Endothelial cell of umbilical vein (primary cell): ENCODE results near the gene ACOX3. TPM values are rescaled to one million over a fixed set of nuclear protein-coding genes. Genes with fewer than 3 reads are reported as not detected.

Experiments
- BruUV-seq: library from RNA; stranded (reverse); fragments of 400-500 nt; replicated peaks from 2 replicates; lab custom pipeline; 2021; lab: Mats Ljungman, UMichigan
- CTCF ChIA-PET: fragments of 300-600, 350-600 bp; sonication (Branson Sonifier 250); formaldehyde crosslinking; loops from one replicate; lab custom pipeline; 2021; ENCODE audit warnings: antibody characterized with exemption, inconsistent platforms; lab: Charles Lee
- POLR2A ChIA-PET: fragments of 300-600, 350-600 bp; sonication (Branson Sonifier 250); formaldehyde crosslinking; loops from one replicate; lab custom pipeline; 2021; ENCODE audit warnings: antibody characterized with exemption, inconsistent platforms; lab: Charles Lee
- DNase-seq: peaks from one replicate; pipeline ENCODE4 v3.0.0-alpha.2; 2011; ENCODE audit warnings: low read depth, low spot score
- FAIRE-seq: peaks from 2 replicates; lab custom pipeline; 2011; peaks lifted over from hg19 to GRCh38; lab: Jason Lieb, UNC
- H2AFZ ChIP-seq: 2 replicates; pipeline ENCODE4 v1.6.0; 2012; ENCODE audit warnings: low read depth, low read length, control low read depth, inconsistent platforms
- H3K27ac ChIP-seq: 2 replicates; pipeline ENCODE4 v1.5.1; 2011; ENCODE audit warnings: low read depth, mild to moderate bottlenecking, control low read depth, low read length, moderate library complexity; ENCODE audit not compliant: insufficient read depth
- H3K27me3 ChIP-seq, 2 experiments: 2 replicates each; pipeline versions ENCODE4 v1.6.0 to v1.6.1; 2011; ENCODE audit warnings: low read length in 2 of 2, mixed read lengths in 1 of 2; ENCODE audit not compliant: control insufficient read depth in 2 of 2, insufficient read depth in 2 of 2
- H3K36me3 ChIP-seq, 2 experiments: 2 replicates in 1 of 2; 3 replicates in 1 of 2; pipeline ENCODE4 v1.5.1; 2011; ENCODE audit warnings: low read length in 2 of 2, mild to moderate bottlenecking in 1 of 2, moderate library complexity in 1 of 2; ENCODE audit not compliant: control insufficient read depth in 2 of 2, insufficient read depth in 2 of 2; ENCODE audit errors: extremely low read depth in 1 of 2
- H3K4me1 ChIP-seq: 3 replicates; pipeline ENCODE4 v1.5.1; 2011; ENCODE audit warnings: mild to moderate bottlenecking, low read length; ENCODE audit not compliant: control insufficient read depth, insufficient read depth; ENCODE audit errors: extremely low read depth
- H3K4me2 ChIP-seq: 2 replicates; pipeline ENCODE4 v1.6.1; 2011; ENCODE audit warnings: low read length, control low read depth, mixed read lengths; ENCODE audit not compliant: insufficient read depth
- H3K4me3 ChIP-seq, 3 experiments: fragments of 200-600 bp in 1 of 3; sonication (generic), shearing (Covaris generic) in 1 of 3; replicated peaks in 1 of 3; 2 replicates each; pipeline ENCODE4 v1.5.1; 2011 to 2016; ENCODE audit warnings: control low read depth in 3 of 3, low read length in 3 of 3, mild to moderate bottlenecking in 2 of 3, inconsistent platforms in 1 of 3, low read depth in 1 of 3, moderate library complexity in 1 of 3; ENCODE audit not compliant: insufficient read depth in 1 of 3
- H3K79me2 ChIP-seq: 2 replicates; pipeline ENCODE4 v1.6.0; 2012; ENCODE audit warnings: low read length, inconsistent platforms; ENCODE audit not compliant: control insufficient read depth, insufficient read depth
- H3K9ac ChIP-seq: replicated peaks from 2 replicates; pipeline ENCODE3; 2011; ENCODE audit warnings: low read length, control low read depth; ENCODE audit not compliant: insufficient read depth; ENCODE audit errors: extremely low read depth
- H3K9me1 ChIP-seq: replicated peaks from 3 replicates; pipeline ENCODE4 v1.6.0; 2011; ENCODE audit warnings: mild to moderate bottlenecking, low read length; ENCODE audit not compliant: control insufficient read depth, insufficient read depth; ENCODE audit errors: extremely low read depth
- H3K9me3 ChIP-seq: replicated peaks from 2 replicates; pipeline ENCODE4 v1.5.1; 2012; ENCODE audit warnings: low read length, inconsistent platforms; ENCODE audit not compliant: control insufficient read depth, insufficient read depth
- H4K20me1 ChIP-seq: replicated peaks from 2 replicates; pipeline ENCODE3; 2011; ENCODE audit warnings: mild to moderate bottlenecking, low read length; ENCODE audit not compliant: control insufficient read depth, insufficient read depth; ENCODE audit errors: extremely low read depth
- EZH2 ChIP-seq: IDR thresholded peaks from 2 replicates; pipeline ENCODE4 v1.6.1; 2012; ENCODE audit warnings: borderline replicate concordance, low read depth, mild to moderate bottlenecking, moderate library complexity, low read length, inconsistent platforms; ENCODE audit not compliant: severe bottlenecking
- FOS ChIP-seq: IDR thresholded peaks from 2 replicates; pipeline ENCODE4 v1.6.1; 2011; ENCODE audit warnings: mild to moderate bottlenecking, low read length, moderate library complexity, borderline replicate concordance; ENCODE audit not compliant: insufficient read depth
- GATA2 ChIP-seq: IDR thresholded peaks from 2 replicates; pipeline ENCODE4 v1.7.0; 2011; ENCODE audit warnings: low read depth, mild to moderate bottlenecking, moderate library complexity, mixed read lengths, low read length; ENCODE audit not compliant: insufficient read length, insufficient read depth
- JUN ChIP-seq: IDR thresholded peaks from 2 replicates; pipeline ENCODE4 v1.6.1; 2011; ENCODE audit warnings: borderline replicate concordance, low read depth; ENCODE audit not compliant: insufficient read length, insufficient read depth
- MYC ChIP-seq: IDR thresholded peaks from one replicate; pipeline ENCODE4 v1.6.1; 2011; ENCODE audit warnings: mild to moderate bottlenecking, low read depth, low read length
- POLR2A ChIP-seq: IDR thresholded peaks from 2 replicates; pipeline ENCODE4 v1.6.1; 2012; ENCODE audit warnings: low read depth, mild to moderate bottlenecking, control low read depth, low read length
- POLR2AphosphoS5 ChIP-seq: IDR thresholded peaks from 2 replicates; pipeline ENCODE4 v1.6.1; 2012; ENCODE audit warnings: low read depth, mild to moderate bottlenecking, control low read depth, low read length, moderate library complexity; ENCODE audit not compliant: insufficient read depth
- dilution Hi-C: fragments of 300-500 bp; cut with MboI; formaldehyde crosslinking; loops from one replicate; pipeline ENCODE4 v1.15.0; 2019; ENCODE audit warnings: low sequenced_read_pairs; ENCODE audit not compliant: extremely low pct_ligation_motif_present
- intact Hi-C: fragments of 100-400 bp; cut with micrococcal nuclease; formaldehyde crosslinking; loops from one replicate; pipeline ENCODE4 v1.10.0; 2022
- polyA plus RNA-seq, 4 experiments: library from polyadenylated mRNA; depleted of rRNA in 3 of 4; stranded (reverse) in 3 of 4; unstranded in 1 of 4; fragments of >200 nt; gene quantifications; 2 replicates each; pipeline versions ENCODE4 v1.2.1 to v1.2.3, GENCODE V29; 2011 to 2012; ENCODE audit warnings: missing spikeins in 1 of 4
- total RNA-seq: library from RNA; stranded (reverse); gene quantifications from 2 replicates; pipeline ENCODE4 v1.2.3, GENCODE V29; 2021
- TF ChIP-seq, protein P1 (sequence below): IDR thresholded peaks from 2 replicates; pipeline ENCODE4 v1.6.1; 2011; ENCODE audit not compliant: insufficient read depth, insufficient read length
- TF ChIP-seq, protein P2 (sequence below), 2 donors: IDR thresholded peaks; 1 replicate in 1 of 2; 2 replicates in 1 of 2; pipeline ENCODE4 v1.5.1; 2011; ENCODE audit warnings: low read length in 2 of 2, mild to moderate bottlenecking in 2 of 2, moderate library complexity in 2 of 2, control low read depth in 1 of 2, inconsistent platforms in 1 of 2, low read depth in 1 of 2; ENCODE audit not compliant: insufficient read depth in 1 of 2; ENCODE audit errors: extremely low read depth in 1 of 2

ACOX3 gene
- total and polyA plus RNA-seq, 2 donors (not counting 3 experiments of a cell fraction or from before 2014, with no cell fraction given), result 13.0 to 26.3 TPM

DNA sequence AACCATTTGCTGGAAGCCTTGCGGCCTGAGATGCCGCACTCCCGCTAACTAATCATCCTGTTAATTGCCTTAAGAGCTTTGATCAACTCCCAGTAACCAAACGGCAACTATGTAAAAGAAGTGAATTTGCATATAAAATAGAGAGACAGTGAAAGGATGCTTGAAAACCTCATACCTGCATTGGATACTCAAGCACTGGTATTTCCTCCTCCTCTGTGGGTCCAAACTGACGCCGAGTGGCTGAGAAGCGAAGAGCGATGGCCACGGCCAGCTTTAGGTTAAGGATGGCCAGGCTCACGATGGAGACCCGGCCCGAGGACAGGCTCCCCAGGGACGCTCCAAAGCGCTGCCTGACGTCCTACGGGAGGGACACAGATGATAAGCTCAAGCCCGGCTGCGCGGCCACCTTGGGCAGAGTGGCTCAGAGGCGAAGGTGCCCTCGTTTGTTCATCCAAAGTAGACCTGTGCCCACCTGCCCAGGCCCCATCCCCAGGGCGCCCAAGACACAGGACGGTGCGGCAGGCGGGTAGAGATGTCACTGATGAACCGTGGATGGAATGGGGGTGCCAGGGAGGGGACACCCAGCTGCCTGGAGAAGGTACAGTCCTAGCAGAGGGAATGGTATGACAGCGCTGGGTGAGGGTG, 43.6 kb downstream of the ACOX3 start:
- Histone ChIP-seq H3K9ac (no peak overlapping the region), H4K20me1 (no peaks in the 10 kb centered on the region), H3K4me2 (no peak overlapping the region), H3K27me3 (no peaks in the 10 kb centered on the region), H3K27ac (no peak overlapping the region), H3K4me1 (peaks cover 25% of the 10 kb centered on the region), H3K36me3 (peaks cover 0 to 7% of the 10 kb centered on the region in 2 experiments), H3K9me3 (no peaks in the 10 kb centered on the region), H2AFZ (no peak overlapping the region), H3K4me3 (no peak overlapping the region), H3K9me1 (no peaks in the 10 kb centered on the region), H3K79me2 (no peaks in the 10 kb centered on the region)
- intact Hi-C loops, result no loop called here
- FAIRE-seq (no peak), DNase-seq (no peak)
- CTCF ChIA-PET, result interaction anchor here (1.2 kb wide), 2 partner anchors 130 to 154 kb away, joined by 3 to 4 read pairs; no protein-coding TSS in a partner anchor
- TF ChIP-seq POLR2AphosphoS5 (no peak), FOS (no peak)
- no TSS peak for BruUV-seq
- dilution Hi-C loops, result no loop called here
- POLR2A ChIA-PET, result no interaction called here

DNA sequence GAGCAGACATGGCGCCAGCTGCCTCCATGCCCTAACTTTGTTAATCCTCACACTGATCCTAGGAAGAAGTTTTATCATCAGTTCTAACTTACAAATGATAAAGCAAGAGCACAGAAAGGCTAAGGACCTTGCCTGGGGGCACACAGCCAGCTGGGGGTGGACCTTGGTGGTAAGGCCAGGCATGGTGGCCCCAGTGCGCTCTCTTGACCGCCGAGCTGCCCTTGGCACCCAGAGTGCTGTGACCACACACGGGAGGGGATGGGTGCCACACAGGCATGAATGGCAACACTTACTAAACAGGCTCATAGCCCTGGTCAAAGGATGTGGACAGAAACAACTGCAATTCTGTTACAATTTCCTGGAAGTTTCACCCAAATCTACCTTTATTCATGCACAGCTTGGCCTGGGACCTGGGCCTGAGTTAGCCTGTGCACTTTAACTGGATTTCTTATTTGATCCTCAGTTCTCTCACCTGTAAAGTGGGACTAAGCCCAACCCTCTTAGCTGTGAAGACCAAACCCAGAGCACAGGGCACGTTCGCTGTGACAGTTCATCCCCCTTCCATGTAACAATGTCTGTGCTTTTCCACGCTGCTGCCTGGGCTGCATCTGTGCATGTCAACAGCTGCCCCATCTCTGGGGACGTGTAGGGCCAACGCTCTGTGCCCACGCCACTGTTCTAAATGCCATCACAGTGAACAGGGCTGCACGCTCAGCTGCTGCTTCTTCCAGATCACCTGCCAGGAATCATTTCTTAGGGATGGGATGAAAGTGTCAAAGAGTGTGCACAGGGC, 44.8 kb downstream of the ACOX3 start:
- H3K4me2 ChIP-seq, result no peak overlapping the region
- H3K27me3 ChIP-seq, result no peaks in the 10 kb centered on the region
- ChIA-PET POLR2A (no interaction called here), CTCF (interaction anchor here (1.4 to 5.4 kb wide), 3 partner anchors 7 to 154 kb away, joined by 4 to 45 read pairs (median 40); no protein-coding TSS in a partner anchor)
- no peak overlapping the region for H2AFZ ChIP-seq
- peaks cover 30% of the 10 kb centered on the region for H3K4me1 ChIP-seq
- H3K9me1 ChIP-seq, result no peaks in the 10 kb centered on the region
- dilution Hi-C loops, result no loop called here
- H3K4me3 ChIP-seq, result no peak overlapping the region
- DNase-seq (no peak), FAIRE-seq (no peak)
- H3K79me2 ChIP-seq, result no peaks in the 10 kb centered on the region
- H3K36me3 ChIP-seq, result peaks cover 0 to 7% of the 10 kb centered on the region in 2 experiments
- H3K9me3 ChIP-seq, result no peaks in the 10 kb centered on the region
- TF ChIP-seq POLR2A, result no peak
- TF ChIP-seq FOS, result no peak
- TF ChIP-seq, protein P1, sequence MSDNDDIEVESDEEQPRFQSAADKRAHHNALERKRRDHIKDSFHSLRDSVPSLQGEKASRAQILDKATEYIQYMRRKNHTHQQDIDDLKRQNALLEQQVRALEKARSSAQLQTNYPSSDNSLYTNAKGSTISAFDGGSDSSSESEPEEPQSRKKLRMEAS, result no peak
- TF ChIP-seq JUN, result no peak
- no peak for TF ChIP-seq GATA2
- TF ChIP-seq, protein P2, sequence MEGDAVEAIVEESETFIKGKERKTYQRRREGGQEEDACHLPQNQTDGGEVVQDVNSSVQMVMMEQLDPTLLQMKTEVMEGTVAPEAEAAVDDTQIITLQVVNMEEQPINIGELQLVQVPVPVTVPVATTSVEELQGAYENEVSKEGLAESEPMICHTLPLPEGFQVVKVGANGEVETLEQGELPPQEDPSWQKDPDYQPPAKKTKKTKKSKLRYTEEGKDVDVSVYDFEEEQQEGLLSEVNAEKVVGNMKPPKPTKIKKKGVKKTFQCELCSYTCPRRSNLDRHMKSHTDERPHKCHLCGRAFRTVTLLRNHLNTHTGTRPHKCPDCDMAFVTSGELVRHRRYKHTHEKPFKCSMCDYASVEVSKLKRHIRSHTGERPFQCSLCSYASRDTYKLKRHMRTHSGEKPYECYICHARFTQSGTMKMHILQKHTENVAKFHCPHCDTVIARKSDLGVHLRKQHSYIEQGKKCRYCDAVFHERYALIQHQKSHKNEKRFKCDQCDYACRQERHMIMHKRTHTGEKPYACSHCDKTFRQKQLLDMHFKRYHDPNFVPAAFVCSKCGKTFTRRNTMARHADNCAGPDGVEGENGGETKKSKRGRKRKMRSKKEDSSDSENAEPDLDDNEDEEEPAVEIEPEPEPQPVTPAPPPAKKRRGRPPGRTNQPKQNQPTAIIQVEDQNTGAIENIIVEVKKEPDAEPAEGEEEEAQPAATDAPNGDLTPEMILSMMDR (IDR thresholded peaks at IDR 0.05; ENCODE audit: extremely low read depth in 1 of 2, insufficient read depth in 1 of 2, low read depth in 1 of 2, low read length in 2 of 2), result no peak
- TF ChIP-seq POLR2AphosphoS5, result no peak
- TF ChIP-seq EZH2, result no peak
- no peak for TF ChIP-seq MYC
- no peak overlapping the region for H3K9ac ChIP-seq
- intact Hi-C loops, result no loop called here
- no TSS peak for BruUV-seq
- no peak overlapping the region for H3K27ac ChIP-seq
- no peaks in the 10 kb centered on the region for H4K20me1 ChIP-seq
